VCaP (cell line): ENCODE measurements around the gene RAP1GDS1.

Source experiments
- H3K27ac ChIP-seq: fragments of 450-650 bp; 2 replicates; pipeline ENCODE4 v1.5.1; 2017
- CTCF ChIP-seq: fragments of 450-650 bp; conservative IDR thresholded peaks from 2 replicates; pipeline ENCODE4 v1.5.1; 2017; ENCODE audit warnings: mild to moderate bottlenecking, moderate library complexity

RAP1GDS1 gene

DNA sequence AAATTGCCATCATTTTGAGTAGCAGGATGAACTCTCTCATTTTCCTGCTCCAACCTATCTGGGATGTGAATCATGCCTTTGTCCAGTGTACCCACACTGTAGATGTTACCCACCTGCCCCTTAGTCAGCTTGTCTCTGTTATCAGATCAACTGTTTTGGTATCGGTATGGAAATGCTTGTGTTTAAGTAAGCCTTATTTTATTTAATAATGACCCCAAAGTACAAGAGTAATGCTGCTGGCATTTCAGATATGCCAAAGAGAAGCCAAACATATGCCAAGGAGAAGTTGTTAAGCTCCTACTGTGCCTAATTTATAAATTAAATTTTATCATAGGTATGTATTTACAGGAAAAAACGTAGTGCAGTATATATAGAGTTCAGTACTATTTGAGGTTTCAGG lies 18.6 kb upstream of the RAP1GDS1 start:
- no peak for TF ChIP-seq CTCF

DNA sequence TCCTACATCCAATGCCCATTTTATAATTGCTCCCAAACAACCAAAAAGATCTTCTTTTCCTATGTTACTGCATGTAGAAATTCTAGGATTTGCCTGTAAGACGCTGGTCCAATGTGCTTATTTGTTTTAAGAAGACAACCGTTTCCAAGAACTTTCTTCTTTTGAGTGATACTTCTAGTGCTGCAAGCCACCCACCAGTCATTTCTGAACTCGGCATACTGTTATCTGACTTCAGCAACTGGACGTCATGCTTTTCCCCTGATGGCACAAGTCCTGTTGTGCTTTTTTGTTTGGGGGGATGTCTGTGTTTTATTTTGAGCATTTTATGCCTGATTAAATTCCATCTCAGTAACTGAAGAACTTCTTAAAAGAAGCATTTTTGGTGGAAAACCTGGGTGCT lies 16.0 kb upstream of the RAP1GDS1 start:
- no peak overlapping the region for H3K27ac ChIP-seq
- no peak for TF ChIP-seq CTCF

More for the DNA sequence above, 18.6 kb upstream of the RAP1GDS1 start:
- H3K27ac ChIP-seq: no peak overlapping the region

- TF ChIP-seq CTCF: no peak
Measured at GRCh38 chr4:98248934-98249333, 12.2 kb upstream of the RAP1GDS1 start.

GRCh38 chr4:98249831-98250230 lies 11.4 kb upstream of the RAP1GDS1 start:
- no peak for TF ChIP-seq CTCF
- no peak overlapping the region for H3K27ac ChIP-seq

More at GRCh38 chr4:98248934-98249333, 12.2 kb upstream of the RAP1GDS1 start:
- H3K27ac ChIP-seq: no peak overlapping the region

- no peak overlapping the region for H3K27ac ChIP-seq
- no peak for TF ChIP-seq CTCF
Measured at GRCh38 chr4:98253499-98253898, 7.7 kb upstream of the RAP1GDS1 start.

DNA sequence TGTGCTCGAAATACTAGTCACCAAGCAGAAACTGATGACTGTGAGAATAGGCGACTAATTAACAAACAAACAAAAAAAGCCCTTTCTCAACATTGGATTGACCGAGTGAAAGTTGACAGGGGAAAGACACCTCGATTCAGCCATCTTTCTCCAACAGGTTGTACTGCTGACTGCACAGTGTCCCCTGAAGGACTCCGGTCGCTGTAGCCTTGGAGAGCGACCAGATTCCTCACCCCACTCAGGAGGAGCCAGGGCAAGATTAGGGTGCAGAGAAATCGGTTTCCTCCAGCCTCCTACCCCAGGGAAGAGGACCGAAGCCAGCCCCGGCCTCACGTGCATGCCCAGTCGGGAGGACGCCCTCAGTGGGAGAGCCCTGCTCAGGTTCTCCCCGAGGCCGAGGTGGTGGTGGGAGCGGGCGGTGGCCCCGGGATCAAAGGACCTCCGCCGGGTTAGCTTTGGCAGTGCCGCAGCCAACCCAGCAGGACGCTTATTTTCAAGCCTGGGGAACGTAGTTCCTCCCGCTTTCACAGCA lies 1.1 kb upstream of the RAP1GDS1 start:
- peak overlapping the region; percentile 98 for H3K27ac ChIP-seq
- no peak for TF ChIP-seq CTCF

- TF ChIP-seq CTCF: no peak
- peak overlapping the region; percentile 98 for H3K27ac ChIP-seq
Measured at GRCh38 chr4:98261405-98262291, 464 bp downstream of the RAP1GDS1 start.
